ENCODE data around the gene SSTR3.

The SSTR3 gene

DNA sequence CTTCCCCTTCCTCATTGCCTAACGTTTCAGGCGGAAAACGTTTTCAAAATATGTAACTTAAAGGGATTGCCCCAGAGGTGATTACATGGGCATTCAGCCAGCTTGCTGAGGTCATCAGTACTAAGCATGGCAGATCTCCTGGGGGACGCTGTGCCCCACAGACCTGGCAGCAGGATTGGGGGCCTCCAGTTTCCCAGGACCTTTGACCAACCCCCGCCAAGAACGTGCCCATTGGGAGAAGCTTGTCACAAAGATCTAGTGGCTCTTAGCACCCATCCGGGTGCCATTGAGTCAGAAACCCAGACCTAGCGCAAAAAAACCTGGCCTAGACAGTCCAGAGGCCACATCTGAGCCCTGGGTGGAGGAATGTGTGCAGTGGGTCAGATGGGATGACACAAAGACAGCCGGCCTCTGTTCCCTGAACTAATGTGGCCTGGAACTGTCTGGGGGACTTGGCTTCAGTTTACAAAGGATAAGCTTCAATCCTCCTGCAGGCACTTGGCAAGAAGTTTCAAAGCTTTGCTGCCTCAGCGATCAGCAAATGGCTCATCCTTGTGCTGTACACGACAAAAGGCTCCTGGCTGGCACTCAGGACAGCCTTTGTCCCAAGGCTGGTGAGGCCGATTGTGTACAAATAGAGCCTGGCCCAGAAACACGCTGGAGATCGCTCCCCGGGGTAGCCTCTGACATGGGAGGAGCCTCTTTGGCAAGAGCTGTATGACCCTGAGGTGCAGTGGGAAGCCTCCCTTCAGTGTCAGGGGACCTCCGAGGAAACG is 33.7 kb downstream of the SSTR3 start:
- no peak for DNase-seq

DNA sequence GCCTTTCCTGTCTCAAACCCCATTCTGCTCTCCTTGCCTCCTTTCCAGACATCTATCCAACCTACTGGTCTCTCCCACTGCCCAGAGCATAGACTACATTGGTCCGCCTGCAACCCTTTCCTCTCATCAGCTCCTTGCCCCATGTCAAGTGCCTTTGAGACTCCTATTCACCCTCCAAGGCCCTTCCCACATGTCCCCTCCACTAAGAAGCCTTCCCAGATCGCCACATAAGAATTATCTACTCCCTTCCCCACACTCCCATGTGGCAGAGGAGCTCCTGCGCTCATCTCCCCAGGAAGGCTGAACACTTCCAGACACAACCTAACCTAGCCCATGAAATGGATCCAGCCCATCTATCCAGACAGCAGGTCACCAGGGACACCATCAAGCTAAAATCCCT is 34.5 kb downstream of the SSTR3 start:
- no peak for DNase-seq

GRCh38 chr22:37177221-37177620 is 35.1 kb downstream of the SSTR3 start:
- DNase-seq = no peak

DNA sequence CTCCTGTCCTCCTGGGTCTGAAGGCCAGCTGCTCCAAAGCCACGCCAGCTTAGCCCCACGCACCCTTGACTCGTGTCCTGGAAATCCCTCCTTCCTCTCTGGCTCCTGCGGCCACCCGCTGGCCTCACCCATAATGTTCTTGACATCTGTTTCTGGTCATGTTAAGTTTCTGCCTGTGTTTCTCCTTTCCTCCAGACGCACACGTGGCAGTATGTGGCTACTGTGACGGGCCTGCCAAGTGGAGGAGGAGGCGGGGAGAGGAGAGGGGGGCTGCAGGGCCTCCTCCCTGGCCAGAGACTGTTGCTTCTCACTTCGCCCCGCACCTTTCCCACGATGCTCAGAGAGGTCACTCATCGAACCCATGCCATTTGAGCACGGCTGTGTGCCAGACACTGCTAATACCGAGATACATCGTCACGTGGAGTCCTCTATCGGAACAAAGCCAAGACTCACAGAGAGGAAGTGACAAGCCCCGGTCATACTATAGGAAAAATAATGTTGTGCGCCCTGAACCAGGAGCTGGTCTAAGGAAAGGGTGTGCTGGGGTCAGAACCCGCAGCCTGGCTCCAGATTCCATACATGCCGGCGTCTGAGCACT is 35.7 kb downstream of the SSTR3 start:
- peak; percentile 56 for DNase-seq

- peak; percentile 48 for DNase-seq
These were observed 36.6 kb downstream of the SSTR3 start for GRCh38 chr22:37175414-37176281.

DNA sequence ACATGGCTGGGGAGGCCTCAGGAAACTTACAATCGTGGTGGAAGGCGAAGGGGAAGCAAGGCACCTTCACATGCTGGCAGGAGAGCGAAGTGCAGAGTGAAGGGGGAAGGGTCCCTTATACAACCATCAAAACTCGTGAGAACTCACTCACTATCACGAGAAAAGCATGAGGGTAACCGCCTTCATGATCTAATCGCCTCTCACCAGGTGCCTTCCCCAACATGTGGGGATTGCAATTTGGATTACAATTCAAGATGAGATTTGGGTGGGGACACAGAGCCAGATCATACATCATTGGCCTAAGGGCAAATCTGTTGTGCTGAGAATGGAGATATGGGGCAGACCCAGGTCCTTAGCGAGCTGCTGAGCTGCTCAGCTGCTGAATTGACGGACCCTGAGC is 37.3 kb downstream of the SSTR3 start:
- DNase-seq = no peak

- DNase-seq = peak; percentile 44
These were observed 38.6 kb downstream of the SSTR3 start for GRCh38 chr22:37173709-37174108.

- peak; percentile 36 for DNase-seq
These were observed 39.7 kb downstream of the SSTR3 start for GRCh38 chr22:37172266-37173245.

DNA sequence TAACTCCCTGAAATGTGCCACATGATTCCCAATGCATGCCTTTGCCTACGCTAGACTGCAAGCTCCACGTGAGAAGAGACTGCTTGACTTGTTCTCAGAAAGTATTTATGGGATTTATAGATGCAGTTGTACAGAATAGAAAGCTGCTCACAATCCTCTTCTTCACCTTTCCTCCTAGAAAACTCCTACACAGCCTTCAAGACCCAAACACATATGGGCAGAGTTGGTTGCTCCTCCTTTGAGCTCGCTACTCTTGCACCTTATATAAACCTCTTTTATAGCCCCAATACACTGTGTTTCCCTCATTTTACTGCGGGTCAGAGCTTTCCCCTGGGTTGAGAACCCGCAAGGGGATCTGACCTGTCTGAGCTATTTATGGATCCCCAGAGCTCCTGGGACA is 40.6 kb downstream of the SSTR3 start:
- DNase-seq = peak; percentile 28

DNA sequence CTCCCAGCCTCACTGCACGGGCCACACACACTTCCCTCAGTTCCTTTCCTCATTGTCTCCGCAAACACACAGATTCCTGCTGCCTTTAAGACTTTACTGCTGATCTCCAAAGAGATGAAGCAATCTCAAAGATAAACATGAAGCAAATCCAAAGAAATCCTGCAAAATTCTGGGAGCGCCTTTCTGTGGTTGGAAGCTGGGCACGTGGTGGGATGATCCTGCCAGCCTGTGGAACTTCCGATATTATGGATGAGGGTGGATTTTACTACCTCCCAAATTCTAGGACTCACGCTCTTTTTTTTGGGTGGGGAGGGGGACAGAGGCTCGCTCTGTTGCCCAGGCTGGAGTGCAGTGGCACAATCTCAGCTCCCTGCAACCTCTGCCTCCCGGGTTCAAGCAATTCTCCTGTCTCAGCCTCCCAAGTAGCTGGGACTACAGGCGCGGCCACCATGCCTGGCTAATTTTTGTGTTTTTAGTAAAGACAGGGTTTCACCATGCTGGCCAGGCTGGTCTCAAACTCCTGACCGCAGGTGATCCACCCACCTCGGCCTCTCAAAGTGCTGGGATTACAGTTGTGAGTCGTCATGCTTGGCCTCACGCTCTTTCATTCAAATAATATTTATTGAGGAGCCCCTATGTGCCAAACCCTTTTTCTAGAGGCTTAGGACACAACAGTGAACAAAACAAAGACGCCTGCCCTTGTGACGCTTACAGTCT is 41.4 kb downstream of the SSTR3 start:
- DNase-seq = peak; percentile 13

- peak; percentile 50 for DNase-seq
These were observed 42.2 kb downstream of the SSTR3 start for GRCh38 chr22:37169947-37170688.

DNA sequence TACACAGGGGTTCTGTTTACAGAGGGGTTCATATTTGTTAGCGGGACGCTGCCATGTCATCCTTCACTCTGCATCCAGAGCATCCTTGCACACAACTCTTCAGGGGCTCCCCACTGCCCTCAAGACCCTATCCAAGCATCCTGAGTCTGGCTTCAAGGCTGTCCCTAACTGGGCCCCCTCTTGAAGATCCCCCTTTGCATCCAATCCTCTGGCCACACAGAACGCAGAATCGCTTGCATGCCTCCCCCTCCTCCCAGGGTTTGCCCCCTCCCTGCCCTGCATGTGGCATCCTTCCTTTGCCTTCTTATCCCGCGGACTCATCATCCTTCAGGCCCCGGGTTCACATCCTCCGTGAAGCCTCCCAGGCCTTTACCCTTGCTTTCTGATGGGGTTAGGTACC is 42.9 kb downstream of the SSTR3 start:
- DNase-seq = peak; percentile 47

GRCh38 chr22:37167981-37168647 is 44.2 kb downstream of the SSTR3 start:
- peak; percentile 51 for DNase-seq

DNA sequence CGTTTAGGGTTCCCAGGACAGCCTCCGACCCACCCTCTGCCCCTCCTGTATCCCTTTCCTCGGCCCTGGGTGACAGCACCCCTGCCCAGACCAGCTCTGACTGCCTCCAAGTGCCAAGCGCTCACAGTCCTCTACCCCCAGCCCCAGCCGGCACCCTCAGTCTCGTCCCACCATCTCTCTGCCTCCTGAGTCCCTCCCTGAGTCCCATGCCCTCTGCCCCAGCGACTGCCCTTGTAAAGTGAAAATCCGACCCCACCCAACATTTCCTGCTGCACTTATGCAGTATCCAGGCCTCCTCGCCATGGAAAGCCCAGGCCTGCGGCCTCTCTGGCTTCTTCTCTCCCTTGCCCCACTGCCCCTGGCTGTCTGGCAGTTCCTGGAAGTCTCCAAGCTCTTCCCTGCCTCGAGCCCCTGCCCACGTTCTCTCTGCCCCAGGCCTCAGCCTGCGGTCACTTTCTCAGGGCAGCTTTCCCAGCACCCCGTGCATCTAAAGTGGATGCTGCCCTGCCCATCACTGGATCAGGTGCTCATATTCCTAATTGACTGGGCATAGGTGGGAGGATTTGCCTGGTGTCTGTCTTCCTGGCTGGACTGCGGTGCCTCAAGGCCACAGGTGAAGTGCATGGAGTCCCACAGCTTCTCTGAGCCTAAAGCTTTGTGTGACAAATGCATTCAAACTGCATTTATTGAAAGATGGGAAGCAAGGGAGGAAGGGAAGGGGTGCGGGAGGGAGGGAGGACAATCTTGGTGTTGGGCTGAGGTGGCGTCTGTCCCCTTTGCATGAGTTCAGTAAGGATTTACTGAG is 44.9 kb downstream of the SSTR3 start:
- DNase-seq = peak; percentile 52

GRCh38 chr22:37166675-37167066 is 45.6 kb downstream of the SSTR3 start:
- DNase-seq = peak; percentile 93

DNA sequence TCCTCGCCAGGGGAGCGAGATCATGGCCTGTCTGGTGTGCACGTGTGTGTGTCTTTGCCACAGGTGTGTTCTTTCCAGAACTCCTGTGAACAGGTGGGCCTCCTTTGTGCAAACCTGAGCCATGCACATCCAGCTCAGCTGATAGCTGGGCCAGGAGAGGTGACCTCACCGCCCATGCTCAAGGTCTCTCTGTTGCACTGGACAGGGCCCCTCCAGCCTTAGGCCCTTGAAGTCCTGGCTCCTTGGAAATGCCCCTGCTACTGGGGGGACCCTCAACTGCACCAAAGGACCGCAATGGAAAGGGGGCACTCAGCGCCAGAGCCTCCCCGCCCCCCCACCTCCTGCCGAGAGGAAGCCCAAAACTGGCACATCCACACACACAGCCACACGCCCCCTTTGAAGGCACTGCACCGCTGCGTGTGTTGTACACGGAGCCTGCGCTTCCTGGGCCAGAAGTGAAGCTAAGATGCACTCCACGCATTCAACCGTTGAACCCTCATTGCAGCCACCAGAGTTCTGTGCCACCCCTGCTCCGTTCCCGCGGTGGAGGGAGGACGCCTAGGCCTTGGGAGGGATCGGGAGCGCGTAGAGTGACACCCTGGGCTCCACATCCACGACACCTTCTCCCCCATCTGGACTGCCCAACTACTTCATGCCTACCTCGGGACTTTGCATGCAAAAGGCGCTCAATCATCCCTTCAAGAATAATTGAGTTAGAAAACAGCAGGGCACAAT is 46.2 kb downstream of the SSTR3 start:
- DNase-seq = no peak

- no peak for DNase-seq
These were observed 47.2 kb downstream of the SSTR3 start for GRCh38 chr22:37165066-37165465.

GRCh38 chr22:37164505-37164887 is 47.8 kb downstream of the SSTR3 start:
- DNase-seq = no peak

Data from activated CD8-positive, alpha-beta memory T cell treated with anti-CD3 and anti-CD28 coated beads, Interleukin-2, amount 50 U/mL, for 48 hours (primary cell).